PFSK-1 (cell line): ENCODE results near the gene SCNM1.

Experiments used
- FOXP2 ChIP-seq: optimal IDR thresholded peaks from 2 replicates; pipeline ENCODE3; 2011; ENCODE audit warnings: borderline replicate concordance, control low read depth, inconsistent platforms; ENCODE audit not compliant: insufficient read depth; ENCODE audit errors: extremely low read length, extremely low read depth
- POLR2AphosphoS5 ChIP-seq: IDR thresholded peaks from 2 replicates; pipeline ENCODE4 v1.6.1; 2012; ENCODE audit warnings: low read depth, mild to moderate bottlenecking, control low read depth, low read length, moderate library complexity
- TAF1 ChIP-seq: IDR thresholded peaks from 2 replicates; pipeline ENCODE4 v1.6.1; 2012; ENCODE audit warnings: low read length, control low read depth, borderline replicate concordance; ENCODE audit not compliant: insufficient read depth
- TF ChIP-seq, protein P1 (sequence below), 2 experiments: IDR thresholded peaks; 2 replicates each; pipeline versions ENCODE4 v1.6.1 to v1.8.0; 2011 to 2012; ENCODE audit warnings: low read depth in 2 of 2, low read length in 2 of 2, control low read depth in 1 of 2, inconsistent platforms in 1 of 2, mild to moderate bottlenecking in 1 of 2, moderate library complexity in 1 of 2; ENCODE audit not compliant: insufficient read depth in 1 of 2

Gene SCNM1

DNA sequence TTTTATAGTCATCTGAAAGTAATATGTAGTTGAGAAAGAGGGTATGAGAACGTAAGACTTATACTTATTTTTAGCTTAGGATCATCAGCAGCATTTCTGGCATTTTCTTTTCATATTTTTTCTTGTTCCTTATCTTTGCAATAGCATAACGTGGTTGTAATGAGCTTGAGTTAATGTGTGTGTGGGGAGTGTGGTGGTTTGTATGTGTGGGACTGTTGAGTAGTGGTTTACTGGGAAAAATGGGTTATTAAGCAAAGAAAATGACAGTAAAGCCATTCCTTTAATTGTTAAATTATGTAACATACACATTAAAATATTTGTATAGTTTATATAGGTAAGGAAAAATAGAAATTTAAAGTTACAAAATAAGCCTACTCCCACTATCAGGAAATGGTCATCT is 47.6 kb downstream of the SCNM1 start:
- TF ChIP-seq, protein P1, sequence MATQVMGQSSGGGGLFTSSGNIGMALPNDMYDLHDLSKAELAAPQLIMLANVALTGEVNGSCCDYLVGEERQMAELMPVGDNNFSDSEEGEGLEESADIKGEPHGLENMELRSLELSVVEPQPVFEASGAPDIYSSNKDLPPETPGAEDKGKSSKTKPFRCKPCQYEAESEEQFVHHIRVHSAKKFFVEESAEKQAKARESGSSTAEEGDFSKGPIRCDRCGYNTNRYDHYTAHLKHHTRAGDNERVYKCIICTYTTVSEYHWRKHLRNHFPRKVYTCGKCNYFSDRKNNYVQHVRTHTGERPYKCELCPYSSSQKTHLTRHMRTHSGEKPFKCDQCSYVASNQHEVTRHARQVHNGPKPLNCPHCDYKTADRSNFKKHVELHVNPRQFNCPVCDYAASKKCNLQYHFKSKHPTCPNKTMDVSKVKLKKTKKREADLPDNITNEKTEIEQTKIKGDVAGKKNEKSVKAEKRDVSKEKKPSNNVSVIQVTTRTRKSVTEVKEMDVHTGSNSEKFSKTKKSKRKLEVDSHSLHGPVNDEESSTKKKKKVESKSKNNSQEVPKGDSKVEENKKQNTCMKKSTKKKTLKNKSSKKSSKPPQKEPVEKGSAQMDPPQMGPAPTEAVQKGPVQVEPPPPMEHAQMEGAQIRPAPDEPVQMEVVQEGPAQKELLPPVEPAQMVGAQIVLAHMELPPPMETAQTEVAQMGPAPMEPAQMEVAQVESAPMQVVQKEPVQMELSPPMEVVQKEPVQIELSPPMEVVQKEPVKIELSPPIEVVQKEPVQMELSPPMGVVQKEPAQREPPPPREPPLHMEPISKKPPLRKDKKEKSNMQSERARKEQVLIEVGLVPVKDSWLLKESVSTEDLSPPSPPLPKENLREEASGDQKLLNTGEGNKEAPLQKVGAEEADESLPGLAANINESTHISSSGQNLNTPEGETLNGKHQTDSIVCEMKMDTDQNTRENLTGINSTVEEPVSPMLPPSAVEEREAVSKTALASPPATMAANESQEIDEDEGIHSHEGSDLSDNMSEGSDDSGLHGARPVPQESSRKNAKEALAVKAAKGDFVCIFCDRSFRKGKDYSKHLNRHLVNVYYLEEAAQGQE (IDR thresholded peaks at IDR 0.05; ENCODE audit: insufficient read depth in 1 of 2, low read depth in 2 of 2, low read length in 2 of 2): no peak
- TF ChIP-seq FOXP2 (no peak), TAF1 (no peak), POLR2AphosphoS5 (no peak)
